Mesenchymal stem cell (in vitro differentiated cells and primary cell): ENCODE measurements around the gene RTN3.

Experiments
- DNase-seq: peaks from one replicate; pipeline ENCODE4 v3.0.0-alpha.2; 2013
- H2AFZ ChIP-seq: one replicate; pipeline ENCODE4 v1.6.1; 2013; ENCODE audit warnings: low read depth, mild to moderate bottlenecking, control low read depth, inconsistent platforms, low read length, moderate library complexity
- H2AK5ac ChIP-seq: 2 replicates; pipeline ENCODE4 v1.6.1; 2013; ENCODE audit warnings: low read length, moderate library complexity, mild to moderate bottlenecking, inconsistent platforms; ENCODE audit not compliant: severe bottlenecking
- H2BK120ac ChIP-seq: one replicate; pipeline ENCODE4 v1.6.1; 2013; ENCODE audit warnings: low read depth, mild to moderate bottlenecking, inconsistent platforms, low read length, moderate library complexity
- H2BK12ac ChIP-seq, 2 experiments: one replicate each; pipeline ENCODE4 v1.6.1; 2013; ENCODE audit warnings: inconsistent platforms in 2 of 2, low read length in 2 of 2, mild to moderate bottlenecking in 2 of 2, moderate library complexity in 2 of 2, control low read depth in 1 of 2
- H2BK15ac ChIP-seq: one replicate; pipeline ENCODE4 v1.6.1; 2013; ENCODE audit warnings: mild to moderate bottlenecking, low read depth, inconsistent platforms; ENCODE audit not compliant: poor library complexity, severe bottlenecking
- H2BK5ac ChIP-seq: 2 replicates; pipeline ENCODE4 v1.6.1; 2013; ENCODE audit warnings: low read depth, mild to moderate bottlenecking, low read length, control low read depth, inconsistent platforms; ENCODE audit not compliant: poor library complexity, severe bottlenecking
- H3K14ac ChIP-seq, 2 experiments: one replicate each; pipeline ENCODE4 v1.6.1; 2013; ENCODE audit warnings: inconsistent platforms in 2 of 2, low read length in 2 of 2, control low read depth in 1 of 2, mild to moderate bottlenecking in 1 of 2, moderate library complexity in 1 of 2
- H3K18ac ChIP-seq, 2 experiments: one replicate each; pipeline ENCODE4 v1.6.1; 2013; ENCODE audit warnings: inconsistent platforms in 2 of 2, low read length in 2 of 2, control low read depth in 1 of 2, low read depth in 1 of 2, mild to moderate bottlenecking in 1 of 2
- H3K23ac ChIP-seq, 2 experiments: one replicate each; pipeline ENCODE4 v1.6.1; 2013; ENCODE audit warnings: inconsistent platforms in 2 of 2, low read length in 2 of 2, mild to moderate bottlenecking in 2 of 2, moderate library complexity in 2 of 2, control low read depth in 1 of 2
- H3K27ac ChIP-seq: 2 replicates; pipeline ENCODE4 v1.5.1; 2013; ENCODE audit warnings: mild to moderate bottlenecking, moderate library complexity, low read length, control low read depth, inconsistent platforms; ENCODE audit not compliant: poor library complexity, severe bottlenecking
- H3K27me3 ChIP-seq, 2 experiments: 2 replicates each; pipeline versions ENCODE4 v1.6.1 to v1.7.0; 2013; ENCODE audit warnings: low read length in 2 of 2, mild to moderate bottlenecking in 2 of 2, moderate library complexity in 2 of 2, control low read depth in 1 of 2, inconsistent platforms in 1 of 2; ENCODE audit not compliant: control insufficient read depth in 1 of 2, insufficient read depth in 1 of 2
- H3K36me3 ChIP-seq, 2 experiments: 2 replicates each; pipeline versions ENCODE4 v1.6.1 to v1.7.0; 2013; ENCODE audit warnings: low read length in 2 of 2, control low read depth in 1 of 2, inconsistent platforms in 1 of 2, low read depth in 1 of 2, mild to moderate bottlenecking in 1 of 2; ENCODE audit not compliant: insufficient read depth in 2 of 2, control insufficient read depth in 1 of 2
- H3K4ac ChIP-seq, 2 experiments: one replicate each; pipeline ENCODE4 v1.6.1; 2013; ENCODE audit warnings: inconsistent platforms in 2 of 2, low read length in 2 of 2, mild to moderate bottlenecking in 2 of 2, moderate library complexity in 2 of 2, control low read depth in 1 of 2, low read depth in 1 of 2
- H3K4me1 ChIP-seq: 2 replicates; pipeline ENCODE4 v1.6.1; 2013; ENCODE audit warnings: low read depth, low read length, control low read depth; ENCODE audit not compliant: control insufficient read depth, insufficient read depth
- H3K4me2 ChIP-seq: 2 replicates; pipeline ENCODE4 v1.6.1; 2013; ENCODE audit warnings: low read length, mild to moderate bottlenecking, inconsistent platforms; ENCODE audit not compliant: poor library complexity, severe bottlenecking
- H3K4me3 ChIP-seq, 2 experiments: 2 replicates each; pipeline versions ENCODE4 v1.5.1 to v1.7.0; 2013; ENCODE audit warnings: low read length in 2 of 2, mild to moderate bottlenecking in 2 of 2, control low read depth in 1 of 2, low read depth in 1 of 2; ENCODE audit not compliant: insufficient read depth in 1 of 2
- H3K79me1 ChIP-seq: replicated peaks from 2 replicates; pipeline ENCODE4 v1.6.1; 2013; ENCODE audit warnings: mild to moderate bottlenecking, control low read depth, low read length, inconsistent platforms; ENCODE audit not compliant: poor library complexity, severe bottlenecking
- H3K9ac ChIP-seq: 2 replicates; pipeline ENCODE4 v1.7.0; 2013; ENCODE audit warnings: mild to moderate bottlenecking, low read length, moderate library complexity
- H3K9me3 ChIP-seq: 2 replicates; pipeline ENCODE4 v1.7.0; 2013; ENCODE audit warnings: mild to moderate bottlenecking, low read length; ENCODE audit not compliant: control insufficient read depth
- H4K8ac ChIP-seq: one replicate; pipeline ENCODE4 v1.6.1; 2013; ENCODE audit warnings: inconsistent platforms, mild to moderate bottlenecking, low read length, moderate library complexity
- H4K91ac ChIP-seq: one replicate; pipeline ENCODE4 v1.6.1; 2013; ENCODE audit warnings: mild to moderate bottlenecking, low read length, inconsistent platforms
- WGBS: methylation state at CpG from one replicate; pipeline ENCODE4 v1.1.7; 2013; ENCODE audit warnings: mixed read lengths; 5-methylcytosine and 5-hydroxymethylcytosine counted together

The RTN3 gene

DNA sequence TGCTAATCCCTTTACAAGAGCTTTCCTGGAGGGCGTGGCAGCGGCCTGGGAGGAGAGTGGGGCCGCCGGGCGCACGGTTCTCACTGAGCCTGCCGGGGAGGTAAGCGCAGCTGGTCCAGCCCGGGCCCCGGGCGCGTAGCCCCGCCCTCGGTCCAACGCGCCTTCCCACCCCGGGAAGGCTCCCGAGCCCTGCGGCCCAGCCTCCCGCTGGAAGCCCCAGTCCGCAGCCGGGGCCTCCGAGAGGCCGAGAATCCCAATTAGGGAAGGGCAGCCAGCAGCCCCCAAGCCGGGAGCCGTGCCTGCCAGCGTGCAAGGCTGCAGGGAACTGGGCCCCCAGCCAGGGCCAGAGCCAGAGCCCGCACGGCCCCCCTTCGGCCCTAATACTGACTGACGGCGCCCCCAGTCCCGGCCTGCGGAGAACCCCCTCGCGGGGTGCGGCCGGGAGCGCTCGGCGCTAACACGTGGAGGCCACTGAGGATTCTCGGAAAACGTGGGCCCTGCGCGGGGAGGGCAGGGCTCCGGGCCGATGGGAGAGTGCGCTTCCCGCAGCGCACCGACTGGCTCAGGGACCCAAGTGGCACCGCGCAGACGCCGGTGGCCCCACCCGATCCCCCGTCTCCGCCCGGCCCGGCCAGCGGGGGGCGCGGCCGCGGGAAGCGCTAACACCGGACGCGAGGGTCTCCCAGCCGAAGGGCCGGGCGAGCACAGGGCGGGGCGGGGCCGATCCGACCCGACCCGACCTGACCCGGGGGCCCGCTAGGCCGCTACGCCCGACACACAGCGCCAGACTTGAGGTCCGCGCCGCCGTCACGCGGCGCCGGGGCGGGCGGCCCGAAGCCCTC, 81.6 kb downstream of the RTN3 start:
- Histone ChIP-seq H2BK5ac (no peak overlapping the region), H3K18ac (peak overlapping the region; percentile 54 to 70), H3K79me1 (peaks cover 23% of the 10 kb centered on the region), H2BK15ac (peak overlapping the region; percentile 69), H3K14ac (peak overlapping the region in 1 of 2 experiments; percentile 39), H4K91ac (peak overlapping the region; percentile 50), H3K23ac (peak overlapping the region in 1 of 2 experiments; percentile 93), H3K36me3 (peaks cover 37 to 49% of the 10 kb centered on the region in 2 experiments), H3K27ac (no peak overlapping the region), H2BK120ac (peak overlapping the region; percentile 79), H3K27me3 (no peaks in the 10 kb centered on the region), H3K4me1 (peaks cover 53% of the 10 kb centered on the region), H4K8ac (peak overlapping the region; percentile 70), H3K4ac (peak overlapping the region; percentile 4 to 91), H3K9me3 (no peaks in the 10 kb centered on the region), H3K4me3 (peak overlapping the region; percentile 35 to 63), H2BK12ac (peak overlapping the region in 1 of 2 experiments; percentile 37), H3K4me2 (peak overlapping the region; percentile 68), H2AK5ac (no peak overlapping the region), H3K9ac (peak overlapping the region; percentile 57), H2AFZ (no peak overlapping the region)
- WGBS = 33% methylated on average over 69 of the region's 96 CpGs
- peak; percentile 43 for DNase-seq

DNA sequence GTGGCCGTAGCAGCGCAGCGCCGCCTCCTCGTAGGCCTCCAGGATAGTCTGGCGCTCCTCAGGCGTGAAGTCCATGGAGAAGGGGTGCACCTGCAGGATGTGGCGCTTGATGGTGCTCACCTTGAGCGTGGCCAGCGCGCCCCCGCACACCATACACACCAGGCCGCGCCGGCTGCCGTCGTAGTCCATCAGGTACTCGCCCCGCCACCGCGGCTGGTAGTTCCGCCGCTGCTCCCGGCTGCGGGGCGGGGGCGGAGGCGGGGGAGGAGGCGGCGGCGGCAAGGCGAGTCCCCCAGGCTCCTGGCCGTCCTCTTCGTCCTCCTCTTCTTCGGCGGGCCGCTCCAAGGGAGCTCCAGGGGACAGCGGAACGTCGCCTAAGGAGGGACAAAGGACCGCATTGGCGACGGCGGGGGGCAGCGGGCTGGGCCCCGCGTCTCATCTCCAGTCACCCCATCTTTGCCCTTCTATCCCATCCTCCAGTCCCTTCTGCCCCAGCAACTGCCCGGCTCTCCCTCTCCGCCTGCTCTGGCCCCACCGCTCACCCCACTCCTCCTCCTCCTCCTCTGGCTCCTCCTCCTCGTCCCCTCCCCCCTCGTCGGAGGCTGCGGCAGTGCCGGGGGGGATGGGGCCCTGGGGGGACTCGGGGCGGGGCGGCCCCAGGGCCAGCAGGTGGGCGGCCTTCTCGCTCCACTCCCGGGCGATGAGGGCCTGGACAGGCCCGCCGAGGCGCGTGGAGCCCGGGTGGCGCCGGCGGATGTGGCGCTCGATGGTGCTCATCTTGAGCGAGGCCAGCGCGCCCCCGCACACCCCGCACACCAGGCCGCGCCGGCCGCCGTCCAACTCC, 82.4 kb downstream of the RTN3 start:
- 48% methylated on average over 75 of the region's 82 CpGs for WGBS
- H3K4me2 ChIP-seq = peak overlapping the region; percentile 68
- peak overlapping the region in 1 of 2 experiments; percentile 93 for H3K23ac ChIP-seq
- no peak for DNase-seq
- H2AFZ ChIP-seq = no peak overlapping the region
- peak overlapping the region; percentile 4 to 91 for H3K4ac ChIP-seq
- peak overlapping the region; percentile 18 to 56 for H3K4me3 ChIP-seq
- peak overlapping the region; percentile 61 for H4K91ac ChIP-seq
- H3K27me3 ChIP-seq = no peaks in the 10 kb centered on the region
- peak overlapping the region in 1 of 2 experiments; percentile 37 for H2BK12ac ChIP-seq
- no peak overlapping the region for H3K27ac ChIP-seq
- peak overlapping the region; percentile 57 for H3K9ac ChIP-seq
- H3K79me1 ChIP-seq = peaks cover 24% of the 10 kb centered on the region
- peak overlapping the region; percentile 28 to 70 for H3K18ac ChIP-seq
- peak overlapping the region; percentile 73 for H2BK120ac ChIP-seq
- H3K36me3 ChIP-seq = peaks cover 28 to 48% of the 10 kb centered on the region in 2 experiments
- H2BK5ac ChIP-seq = no peak overlapping the region
- no peak overlapping the region for H2BK15ac ChIP-seq
- no peaks in the 10 kb centered on the region for H3K9me3 ChIP-seq
- peaks cover 53% of the 10 kb centered on the region for H3K4me1 ChIP-seq
- peak overlapping the region; percentile 70 for H4K8ac ChIP-seq
- H2AK5ac ChIP-seq = no peak overlapping the region
- H3K14ac ChIP-seq = no peak overlapping the region

GRCh38 chr11:63764340-63764678, 83.0 kb downstream of the RTN3 start:
- 52% methylated on average over 11 of the region's 23 CpGs for WGBS
- no peak overlapping the region for H3K23ac ChIP-seq
- no peak overlapping the region for H3K4me2 ChIP-seq
- H3K14ac ChIP-seq = no peak overlapping the region
- no peaks in the 10 kb centered on the region for H3K9me3 ChIP-seq
- peaks cover 24 to 47% of the 10 kb centered on the region in 2 experiments for H3K36me3 ChIP-seq
- no peak overlapping the region for H3K4me3 ChIP-seq
- H2BK15ac ChIP-seq = no peak overlapping the region
- H2BK5ac ChIP-seq = no peak overlapping the region
- no peak overlapping the region for H4K91ac ChIP-seq
- peaks cover 53% of the 10 kb centered on the region for H3K4me1 ChIP-seq
- no peaks in the 10 kb centered on the region for H3K27me3 ChIP-seq
- peaks cover 24% of the 10 kb centered on the region for H3K79me1 ChIP-seq
- peak overlapping the region; percentile 41 for H4K8ac ChIP-seq
- no peak for DNase-seq
- no peak overlapping the region for H2AK5ac ChIP-seq
- H2BK120ac ChIP-seq = peak overlapping the region; percentile 61
- H3K18ac ChIP-seq = no peak overlapping the region
- no peak overlapping the region for H3K9ac ChIP-seq
- no peak overlapping the region for H2BK12ac ChIP-seq
- no peak overlapping the region for H3K27ac ChIP-seq
- no peak overlapping the region for H3K4ac ChIP-seq
- no peak overlapping the region for H2AFZ ChIP-seq
